Pancreas (tissue), 10 donors: ENCODE data around the gene RHOU. TPM values are rescaled to one million over a fixed set of nuclear protein-coding genes. Genes with fewer than 3 reads are reported as not detected.

Experiments used
- ATAC-seq, 4 donors: fragments of 200-7000 bp; cut with Tn5 transposase; one replicate each; pipeline versions ENCODE4 v1.8.0 to v1.9.1; 2020; ENCODE audit warnings: mild to moderate bottlenecking in 4 of 4, moderate library complexity in 4 of 4
- DNase-seq, 6 donors: peaks; one replicate each; pipeline ENCODE4 v3.0.0-alpha.2; 2020
- FAIRE-seq: peaks from 2 replicates; lab custom pipeline; 2012; peaks lifted over from hg19 to GRCh38; lab: Jason Lieb, UNC
- H3K27ac ChIP-seq, 4 donors: fragments of 200-600 bp; sonication (generic); 1 replicate in 3 of 4; 2 replicates in 1 of 4; pipeline versions ENCODE4 v1.5.0 to v1.8.0; 2020
- H3K27me3 ChIP-seq, 4 donors: fragments of 200-600 bp; one replicate each; pipeline ENCODE4 v1.8.0; 2021
- H3K36me3 ChIP-seq, 3 donors: fragments of 200-600 bp; sonication (generic) in 1 of 3; one replicate each; pipeline versions ENCODE4 v1.5.0 to v1.8.0; 2020 to 2021
- H3K4me1 ChIP-seq, 3 donors: fragments of 200-600 bp; one replicate each; pipeline ENCODE4 v1.8.0; 2021
- H3K4me3 ChIP-seq, 4 donors: fragments of 200-600 bp; sonication (generic) in 2 of 4; one replicate each; pipeline versions ENCODE4 v1.5.0 to v1.8.0; 2020 to 2021
- H3K9me3 ChIP-seq, 4 donors: fragments of 200-600 bp; one replicate each; pipeline ENCODE4 v1.8.0; 2021
- CTCF ChIP-seq, 4 donors: fragments of 200-600 bp; sonication (generic) in 3 of 4; IDR thresholded peaks; one replicate each; pipeline versions ENCODE4 v1.5.0 to v1.8.0; 2021; ENCODE audit warnings: antibody characterized with exemption in 4 of 4
- WGBS, 2 donors: extraction: QIAGEN DNeasy Blood & Tissue Kit; methylation state at CpG; one replicate each; pipeline ENCODE4 v1.1.7; 2013; 5-methylcytosine and 5-hydroxymethylcytosine counted together
- intact Hi-C, 3 donors: fragments of 100-400 bp; cut with DNase I; formaldehyde crosslinking; loops; one replicate each; pipeline versions ENCODE4 v1.11.1 to v1.14.2; 2022
- polyA plus RNA-seq, 2 donors: library from polyadenylated mRNA; stranded (reverse); fragments of 200-250 nt; gene quantifications; one replicate each; pipeline ENCODE4 v1.2.3, GENCODE V29; 2013
- total RNA-seq, 6 donors: library from RNA; stranded (reverse); fragmentation: NEBNext Ultra II Directional in 4 of 6; extraction: Animal tissue kit (Norgen Biotek cat#: 25700) in 4 of 6; gene quantifications; one replicate each; pipeline versions ENCODE4 v1.2.1 to v1.2.4, GENCODE V29; 2021 to 2023
- donor health status: healthy with polysubstance abuse.
- donor health status: DM: no; HTN: no; CAD: no; lungs with moderate emphysema.
- donor health status: DM: no; HTN: no; CAD: no.
- donor health status: control.
- donor health status: control.
- donor health status: Bipolar disorder and iron deficiency.
- donor health status: DM: yes; HTN: yes; CAD: no.
- donor health status: DM: no; HTN: no; CAD: no.
- donor health status: DM: no; HTN: no; CAD: no.
- donor health status: DM: yes; HTN: yes; CAD: no.

RHOU gene
- 10 to 100 TPM in 3 of 6 donors, 1 to 10 TPM in 3; 5.4 to 14.1 (median 9.8) TPM for total RNA-seq
- 10 to 100 TPM in 1 of 2 donors, 1 to 10 TPM in 1; 7.8 to 11.4 TPM for polyA plus RNA-seq

- no peaks in the 10 kb centered on the region for H3K9me3 ChIP-seq
- intact Hi-C loops: loop anchor here in 2 of 3 donors (5.0 to 10.0 kb wide), 2 partner anchors 420 to 492 kb away; no protein-coding TSS in a partner anchor
- no peaks in the 10 kb centered on the region for H3K27me3 ChIP-seq
- FAIRE-seq (no peak), DNase-seq (peak; percentile 74 to 94 (median 88)), ATAC-seq (peak; percentile 89 to 95 (median 92))
- H3K36me3 ChIP-seq: no peaks in the 10 kb centered on the region
- 1% methylated on average over 94 to 107 of the region's 107 CpGs for WGBS, 2 donors
- H3K4me1 ChIP-seq: peaks cover 2 to 16% (median 15%) of the 10 kb centered on the region in 3 donors
- peak within 1 kb of the TSS; percentile 87 to 97 (median 90) for H3K4me3 ChIP-seq
- H3K27ac ChIP-seq: peak within 1 kb of the TSS; percentile 88 to 96 (median 94)
- TF ChIP-seq CTCF (IDR thresholded peaks at IDR 0.05): peak; percentile 84 to 92 (median 87)
These were observed at the start of gene RHOU for GRCh38 chr1:228734881-228735801. RHOU (plus strand) TSS chr1:228735479; CDS start chr1:228735743, 264 bp downstream.

GRCh38 chr1:228687587-228687986, 47.7 kb upstream of the RHOU start:
- WGBS, 2 donors: 82 to 83% methylated on average over 6 of the region's 6 CpGs
- Histone ChIP-seq H3K36me3 (no peaks in the 10 kb centered on the region), H3K4me3 (no peak overlapping the region), H3K9me3 (no peaks in the 10 kb centered on the region), H3K27ac (no peak overlapping the region), H3K27me3 (peaks cover 0 to 4% (median 0%) of the 10 kb centered on the region in 4 donors), H3K4me1 (peaks cover 0 to 5% (median 0%) of the 10 kb centered on the region in 3 donors)
- DNase-seq (no peak), FAIRE-seq (no peak), ATAC-seq (no peak)
- intact Hi-C loops: loop anchor here in 1 of 3 donors (10.0 kb wide), 1 partner anchor 537 kb away; no protein-coding TSS in a partner anchor
- TF ChIP-seq CTCF (IDR thresholded peaks at IDR 0.05): no peak

- no peak overlapping the region for H3K4me3 ChIP-seq
- DNase-seq (no peak), ATAC-seq (no peak), FAIRE-seq (no peak)
- no peak overlapping the region for H3K27ac ChIP-seq
- H3K4me1 ChIP-seq: peaks cover 0 to 5% (median 0%) of the 10 kb centered on the region in 3 donors
- H3K27me3 ChIP-seq: peaks cover 0 to 4% (median 0%) of the 10 kb centered on the region in 4 donors
- intact Hi-C loops: loop anchor here in 1 of 3 donors (10.0 kb wide), 1 partner anchor 536 kb away; no protein-coding TSS in a partner anchor
- WGBS, 2 donors: 65 to 76% methylated on average over 4 of the region's 4 CpGs
- H3K36me3 ChIP-seq: no peaks in the 10 kb centered on the region
- no peak for TF ChIP-seq CTCF (IDR thresholded peaks at IDR 0.05)
- no peaks in the 10 kb centered on the region for H3K9me3 ChIP-seq
These were observed 46.0 kb upstream of the RHOU start for GRCh38 chr1:228689255-228689654.

GRCh38 chr1:228691211-228691610, 44.1 kb upstream of the RHOU start:
- TF ChIP-seq CTCF (IDR thresholded peaks at IDR 0.05): no peak

More at GRCh38 chr1:228691211-228691610, 44.1 kb upstream of the RHOU start:
- H3K27me3 ChIP-seq: peaks cover 0 to 4% (median 0%) of the 10 kb centered on the region in 4 donors
- no peak for ATAC-seq
- peaks cover 0 to 5% (median 0%) of the 10 kb centered on the region in 3 donors for H3K4me1 ChIP-seq
- WGBS, 2 donors: 35 to 54% methylated on average over 2 of the region's 2 CpGs
- no peak overlapping the region for H3K4me3 ChIP-seq
- no peak for FAIRE-seq
- no peak overlapping the region for H3K27ac ChIP-seq
- H3K9me3 ChIP-seq: no peaks in the 10 kb centered on the region
- intact Hi-C loops: loop anchor here in 1 of 3 donors (10.0 kb wide), 1 partner anchor 464 kb away; no protein-coding TSS in a partner anchor
- H3K36me3 ChIP-seq: no peaks in the 10 kb centered on the region
- no peak for DNase-seq
